Stomach (tissue), 9 donors: Measurements from ENCODE around the gene NAALADL2. TPM values are rescaled to one million over a fixed set of nuclear protein-coding genes. Genes with fewer than 3 reads are reported as not detected.

Source experiments
- DNase-seq, 2 donors: peaks; one replicate each; pipeline versions ENCODE4 v3.0.0 to v3.0.0-alpha.2; 2013 to 2019
- H3K27ac ChIP-seq, 5 donors: fragments of 200-600 bp in 4 of 5; sonication (generic) in 4 of 5; one replicate each; pipeline ENCODE4 v1.5.1; 2013 to 2019; ENCODE audit warnings: mild to moderate bottlenecking in 1 of 5, moderate library complexity in 1 of 5
- H3K27me3 ChIP-seq, 3 donors: fragments of 200-600 bp; sonication (generic); one replicate each; pipeline ENCODE4 v1.5.1; 2017 to 2019; ENCODE audit warnings: mixed run types in 1 of 3
- H3K36me3 ChIP-seq, 4 donors: fragments of 200-600 bp; sonication (generic); 1 replicate in 3 of 4; 2 replicates in 1 of 4; pipeline ENCODE4 v1.5.1; 2016 to 2019
- H3K4me1 ChIP-seq, 4 donors: fragments of 200-600 bp; sonication (generic); one replicate each; pipeline ENCODE4 v1.5.1; 2016 to 2019
- H3K4me3 ChIP-seq, 4 donors: fragments of 200-600 bp; sonication (generic) in 3 of 4; one replicate each; pipeline ENCODE4 v1.5.1; 2016 to 2019; ENCODE audit warnings: mild to moderate bottlenecking in 1 of 4
- H3K9me3 ChIP-seq, 4 donors: fragments of 200-600 bp; sonication (generic); one replicate each; pipeline ENCODE4 v1.5.1; 2016 to 2019
- CTCF ChIP-seq, 7 experiments: fragments of 450-650 bp in 4 of 7; fragments of 200-600 bp in 3 of 7; sonication (generic) in 3 of 7; IDR thresholded peaks; one replicate each; pipeline ENCODE4 v1.5.1; 2016 to 2019; ENCODE audit warnings: antibody characterized with exemption in 7 of 7, control low read depth in 2 of 7, mild to moderate bottlenecking in 1 of 7
- EP300 ChIP-seq: sonication (generic); formaldehyde crosslinking; IDR thresholded peaks from one replicate; pipeline ENCODE4 v1.6.1; 2017; ENCODE audit warnings: antibody characterized with exemption
- POLR2A ChIP-seq, 4 donors: fragments of 450-650 bp; IDR thresholded peaks; one replicate each; pipeline ENCODE4 v1.6.1; 2016; ENCODE audit warnings: antibody characterized with exemption in 4 of 4, control low read depth in 2 of 4, mild to moderate bottlenecking in 1 of 4, moderate library complexity in 1 of 4
- POLR2AphosphoS5 ChIP-seq, 3 donors: sonication (generic); formaldehyde crosslinking; IDR thresholded peaks; one replicate each; pipeline ENCODE4 v1.6.1; 2016; ENCODE audit warnings: antibody characterized with exemption in 3 of 3
- WGBS, 5 donors: extraction: QIAGEN DNeasy Blood & Tissue Kit in 3 of 5; methylation state at CpG; one replicate each; pipeline versions ENCODE4 v1.1.5 to v1.1.7; 2013 to 2018; 5-methylcytosine and 5-hydroxymethylcytosine counted together
- intact Hi-C: fragments of 100-400 bp; cut with DNase I; formaldehyde crosslinking; loops from one replicate; pipeline ENCODE4 v1.15.1; 2023; ENCODE audit warnings: low total_unique reads
- polyA plus RNA-seq, 3 donors: library from polyadenylated mRNA; stranded (reverse); fragments of 200-250 nt; gene quantifications; one replicate each; pipeline ENCODE4 v1.2.3, GENCODE V29; 2013
- total RNA-seq, 5 donors: library from RNA; depleted of rRNA; stranded (reverse); fragments of >200 nt; gene quantifications; one replicate each; pipeline versions ENCODE4 v1.1.0 to v1.2.3, GENCODE V29; 2014 to 2016
- donor health status: healthy with polysubstance abuse.
- donor health status: Bipolar disorder and iron deficiency.
- donor health status: healthy.

Gene NAALADL2
- total and polyA plus RNA-seq, 8 donors = 0.58 to 43.7 (median 5.4) TPM

- TF ChIP-seq CTCF (IDR thresholded peaks at IDR 0.05) (no peak), EP300 (no peak), POLR2AphosphoS5 (IDR thresholded peaks at IDR 0.05) (no peak), POLR2A (IDR thresholded peaks at IDR 0.05) (no peak)
- Histone ChIP-seq H3K4me1 (peaks cover 0 to 18% (median 5%) of the 10 kb centered on the region in 4 donors), H3K27me3 (no peaks in the 10 kb centered on the region), H3K4me3 (no peak overlapping the region), H3K27ac (no peak overlapping the region), H3K9me3 (no peaks in the 10 kb centered on the region), H3K36me3 (no peaks in the 10 kb centered on the region)
- intact Hi-C loops = no loop called here
- DNase-seq = no peak
Observed at GRCh38 chr3:175107995-175108394, 248.9 kb downstream of the NAALADL2 start.

- DNase-seq = no peak
- intact Hi-C loops = no loop called here
- H3K27me3 ChIP-seq = no peaks in the 10 kb centered on the region
- no peaks in the 10 kb centered on the region for H3K36me3 ChIP-seq
- H3K27ac ChIP-seq = no peak overlapping the region
- WGBS, 5 donors = 45 to 95% (median 70%) methylated on average over 2 of the region's 2 CpGs
- TF ChIP-seq POLR2AphosphoS5 (IDR thresholded peaks at IDR 0.05) (no peak), POLR2A (IDR thresholded peaks at IDR 0.05) (no peak)
- peaks cover 0 to 18% (median 3%) of the 10 kb centered on the region in 4 donors for H3K4me1 ChIP-seq
- no peak overlapping the region for H3K4me3 ChIP-seq
- no peaks in the 10 kb centered on the region for H3K9me3 ChIP-seq
Observed at GRCh38 chr3:175108613-175109151, 249.5 kb downstream of the NAALADL2 start.

GRCh38 chr3:175111036-175111435 is 251.9 kb downstream of the NAALADL2 start:
- H3K4me1 ChIP-seq = peaks cover 0 to 18% (median 3%) of the 10 kb centered on the region in 4 donors
- WGBS, 5 donors = 53 to 69% (median 63%) methylated on average over 2 of the region's 2 CpGs
- peak in 1 of 2 donors; percentile 41 for DNase-seq
- no peak overlapping the region for H3K4me3 ChIP-seq
- no peaks in the 10 kb centered on the region for H3K36me3 ChIP-seq
- intact Hi-C loops = no loop called here
- H3K27ac ChIP-seq = no peak overlapping the region
- H3K27me3 ChIP-seq = no peaks in the 10 kb centered on the region
- no peak for TF ChIP-seq POLR2A (IDR thresholded peaks at IDR 0.05)
- TF ChIP-seq CTCF (IDR thresholded peaks at IDR 0.05) = no peak
- no peak for TF ChIP-seq EP300
- TF ChIP-seq POLR2AphosphoS5 (IDR thresholded peaks at IDR 0.05) = no peak
- H3K9me3 ChIP-seq = no peaks in the 10 kb centered on the region

- no peak for TF ChIP-seq EP300
- Histone ChIP-seq H3K9me3 (no peaks in the 10 kb centered on the region), H3K4me3 (no peak overlapping the region), H3K36me3 (no peaks in the 10 kb centered on the region), H3K27me3 (no peaks in the 10 kb centered on the region), H3K27ac (no peak overlapping the region), H3K4me1 (no peaks in the 10 kb centered on the region)
- whole genome bisulfite sequencing, 5 donors = 93 to 100% (median 95%) methylated on average over 1 of the region's 1 CpG
- DNase-seq = no peak
- intact Hi-C loops = no loop called here
Observed at GRCh38 chr3:175118382-175118941, 259.3 kb downstream of the NAALADL2 start.

GRCh38 chr3:175121225-175121624 is 262.1 kb downstream of the NAALADL2 start:
- no peaks in the 10 kb centered on the region for H3K36me3 ChIP-seq
- no peaks in the 10 kb centered on the region for H3K4me1 ChIP-seq
- no peaks in the 10 kb centered on the region for H3K27me3 ChIP-seq
- no peak overlapping the region for H3K4me3 ChIP-seq
- DNase-seq = peak; percentile 16 to 50
- peaks cover 0 to 10% (median 8%) of the 10 kb centered on the region in 4 donors for H3K9me3 ChIP-seq
- intact Hi-C loops = no loop called here
- TF ChIP-seq POLR2AphosphoS5 (IDR thresholded peaks at IDR 0.05) (peak in 1 of 3 donors; percentile 13), EP300 (no peak), CTCF (IDR thresholded peaks at IDR 0.05) (peak in 4 of 7 experiments; percentile 14 to 49 (median 25))
- 27 to 73% (median 50%) methylated on average over 2 of the region's 2 CpGs for WGBS, 5 donors
- no peak overlapping the region for H3K27ac ChIP-seq
